Activated T-cell treated with anti-CD3 and anti-CD28 coated beads, Interleukin-2, amount 50 U/mL, for 24 hours (primary cell): ENCODE measurements around the gene EXOC6B.
"Not testable (repeated sequence)": the region's sequence is repeated elsewhere in the genome, so short reads cannot be mapped to it uniquely, and the experiment has no call there.

ENCODE experiments used
- DNase-seq: peaks from one replicate; pipeline ENCODE4 v3.0.0-alpha.2; 2020
- H3K27ac Mint-ChIP-seq: 2 replicates; pipeline ENCODE4 v1.8.0; 2020; ENCODE audit warnings: mild to moderate bottlenecking, mixed read lengths
- H3K27me3 Mint-ChIP-seq: 2 replicates; pipeline ENCODE4 v1.8.0; 2020; ENCODE audit warnings: mixed read lengths
- H3K36me3 Mint-ChIP-seq: 2 replicates; pipeline ENCODE4 v1.8.0; 2020; ENCODE audit warnings: low read depth, mixed read lengths
- H3K4me1 Mint-ChIP-seq: 2 replicates; pipeline ENCODE4 v1.8.0; 2020; ENCODE audit warnings: low read depth, mixed read lengths
- H3K4me3 Mint-ChIP-seq: 2 replicates; pipeline ENCODE4 v1.8.0; 2020; ENCODE audit warnings: mild to moderate bottlenecking, moderate library complexity, mixed read lengths
- H3K9me3 Mint-ChIP-seq: 2 replicates; pipeline ENCODE4 v1.8.0; 2020; ENCODE audit warnings: mixed read lengths

EXOC6B gene

GRCh38 chr2:72676341-72677025 lies 149.3 kb downstream of the EXOC6B start:
- no peaks in the 10 kb centered on the region for H3K27me3 Mint-ChIP-seq
- H3K9me3 Mint-ChIP-seq, result peaks cover 2% of the 10 kb centered on the region
- H3K4me1 Mint-ChIP-seq, result peaks cover 5% of the 10 kb centered on the region
- no peak overlapping the region for H3K27ac Mint-ChIP-seq
- no peak overlapping the region for H3K4me3 Mint-ChIP-seq
- H3K36me3 Mint-ChIP-seq, result peaks cover 10% of the 10 kb centered on the region
- no peak for DNase-seq

GRCh38 chr2:72674982-72675915 lies 150.6 kb downstream of the EXOC6B start:
- no peak overlapping the region for H3K4me3 Mint-ChIP-seq
- no peak overlapping the region for H3K27ac Mint-ChIP-seq
- peaks cover 5% of the 10 kb centered on the region for H3K4me1 Mint-ChIP-seq
- H3K27me3 Mint-ChIP-seq, result no peaks in the 10 kb centered on the region
- DNase-seq, result no peak
- H3K36me3 Mint-ChIP-seq, result peaks cover 8% of the 10 kb centered on the region
- H3K9me3 Mint-ChIP-seq, result peaks cover 2% of the 10 kb centered on the region

GRCh38 chr2:72673279-72673678 lies 152.6 kb downstream of the EXOC6B start:
- DNase-seq, result no peak
- Mint-ChIP-seq H3K27ac (no peak overlapping the region), H3K27me3 (no peaks in the 10 kb centered on the region), H3K36me3 (peaks cover 18% of the 10 kb centered on the region), H3K9me3 (peaks cover 11% of the 10 kb centered on the region), H3K4me1 (peaks cover 5% of the 10 kb centered on the region), H3K4me3 (no peak overlapping the region)

- Mint-ChIP-seq H3K4me3 (no peak overlapping the region), H3K27ac (no peak overlapping the region), H3K27me3 (no peaks in the 10 kb centered on the region), H3K9me3 (peaks cover 35% of the 10 kb centered on the region), H3K4me1 (no peaks in the 10 kb centered on the region), H3K36me3 (peaks cover 42% of the 10 kb centered on the region)
- no peak for DNase-seq
These were observed 156.7 kb downstream of the EXOC6B start for GRCh38 chr2:72669121-72669520.

GRCh38 chr2:72668647-72669046 lies 157.2 kb downstream of the EXOC6B start:
- Mint-ChIP-seq H3K27me3 (no peaks in the 10 kb centered on the region), H3K36me3 (peaks cover 46% of the 10 kb centered on the region), H3K9me3 (peaks cover 35% of the 10 kb centered on the region), H3K4me3 (no peak overlapping the region), H3K4me1 (no peaks in the 10 kb centered on the region), H3K27ac (no peak overlapping the region)
- DNase-seq, result no peak

GRCh38 chr2:72665448-72665847 lies 160.4 kb downstream of the EXOC6B start:
- H3K4me3 Mint-ChIP-seq, result no peak overlapping the region
- no peaks in the 10 kb centered on the region for H3K4me1 Mint-ChIP-seq
- no peaks in the 10 kb centered on the region for H3K27me3 Mint-ChIP-seq
- peaks cover 33% of the 10 kb centered on the region for H3K9me3 Mint-ChIP-seq
- no peak overlapping the region for H3K27ac Mint-ChIP-seq
- DNase-seq, result no peak
- H3K36me3 Mint-ChIP-seq, result peaks cover 44% of the 10 kb centered on the region

- H3K27me3 Mint-ChIP-seq, result no peaks in the 10 kb centered on the region
- H3K36me3 Mint-ChIP-seq, result peaks cover 24% of the 10 kb centered on the region
- no peaks in the 10 kb centered on the region for H3K4me1 Mint-ChIP-seq
- no peak overlapping the region for H3K27ac Mint-ChIP-seq
- no peak for DNase-seq
- peaks cover 13% of the 10 kb centered on the region for H3K9me3 Mint-ChIP-seq
- H3K4me3 Mint-ChIP-seq, result no peak overlapping the region
These were observed 163.8 kb downstream of the EXOC6B start for GRCh38 chr2:72661985-72662384.

- DNase-seq, result no peak
- H3K4me1 Mint-ChIP-seq, result no peaks in the 10 kb centered on the region
- H3K36me3 Mint-ChIP-seq, result peaks cover 32% of the 10 kb centered on the region
- H3K27me3 Mint-ChIP-seq, result no peaks in the 10 kb centered on the region
- H3K4me3 Mint-ChIP-seq, result no peak overlapping the region
- no peak overlapping the region for H3K27ac Mint-ChIP-seq
- H3K9me3 Mint-ChIP-seq, result peaks cover 19% of the 10 kb centered on the region
These were observed 176.0 kb downstream of the EXOC6B start for GRCh38 chr2:72649810-72650209.

GRCh38 chr2:72641221-72641620 lies 184.6 kb downstream of the EXOC6B start:
- H3K27me3 Mint-ChIP-seq, H3K27ac Mint-ChIP-seq, H3K4me1 Mint-ChIP-seq, DNase-seq, H3K4me3 Mint-ChIP-seq: not testable (repeated sequence)
- Mint-ChIP-seq H3K9me3 (peaks cover 14% of the 10 kb centered on the region), H3K36me3 (peaks cover 17% of the 10 kb centered on the region)

GRCh38 chr2:72638600-72639211 lies 187.1 kb downstream of the EXOC6B start:
- Mint-ChIP-seq H3K4me3 (no peak overlapping the region), H3K36me3 (peaks cover 4% of the 10 kb centered on the region), H3K27ac (no peak overlapping the region), H3K27me3 (no peaks in the 10 kb centered on the region), H3K9me3 (no peaks in the 10 kb centered on the region), H3K4me1 (peaks cover 3% of the 10 kb centered on the region)
- DNase-seq, result no peak

GRCh38 chr2:72636210-72636609 lies 189.6 kb downstream of the EXOC6B start:
- Mint-ChIP-seq H3K4me1 (peaks cover 3% of the 10 kb centered on the region), H3K9me3 (no peaks in the 10 kb centered on the region), H3K4me3 (no peak overlapping the region), H3K36me3 (peaks cover 6% of the 10 kb centered on the region), H3K27ac (no peak overlapping the region), H3K27me3 (no peaks in the 10 kb centered on the region)
- no peak for DNase-seq

GRCh38 chr2:72630767-72631166 lies 195.1 kb downstream of the EXOC6B start:
- H3K36me3 Mint-ChIP-seq, result peaks cover 4% of the 10 kb centered on the region
- no peak for DNase-seq
- no peak overlapping the region for H3K27ac Mint-ChIP-seq
- H3K4me3 Mint-ChIP-seq, result no peak overlapping the region
- H3K4me1 Mint-ChIP-seq, result no peaks in the 10 kb centered on the region
- H3K9me3 Mint-ChIP-seq, result no peaks in the 10 kb centered on the region
- no peaks in the 10 kb centered on the region for H3K27me3 Mint-ChIP-seq

- Mint-ChIP-seq H3K4me1 (no peaks in the 10 kb centered on the region), H3K4me3 (no peak overlapping the region), H3K27ac (no peak overlapping the region), H3K9me3 (no peaks in the 10 kb centered on the region), H3K36me3 (peaks cover 4% of the 10 kb centered on the region), H3K27me3 (no peaks in the 10 kb centered on the region)
- no peak for DNase-seq
These were observed 196.8 kb downstream of the EXOC6B start for GRCh38 chr2:72629062-72629461.

- no peaks in the 10 kb centered on the region for H3K36me3 Mint-ChIP-seq
- H3K4me1 Mint-ChIP-seq, result no peaks in the 10 kb centered on the region
- no peaks in the 10 kb centered on the region for H3K9me3 Mint-ChIP-seq
- no peak overlapping the region for H3K4me3 Mint-ChIP-seq
- DNase-seq, result no peak
- H3K27ac Mint-ChIP-seq, result no peak overlapping the region
- no peaks in the 10 kb centered on the region for H3K27me3 Mint-ChIP-seq
These were observed 198.8 kb downstream of the EXOC6B start for GRCh38 chr2:72627083-72627482.

GRCh38 chr2:72625366-72625765 lies 200.5 kb downstream of the EXOC6B start:
- Mint-ChIP-seq H3K9me3 (peaks cover 1% of the 10 kb centered on the region), H3K4me3 (no peak overlapping the region), H3K36me3 (peaks cover 5% of the 10 kb centered on the region), H3K4me1 (no peaks in the 10 kb centered on the region), H3K27me3 (no peaks in the 10 kb centered on the region), H3K27ac (no peak overlapping the region)
- no peak for DNase-seq
